Activated CD8-positive, alpha-beta T cell treated with anti-CD3 and anti-CD28 coated beads, Interleukin-2, amount 10 ng/mL, durations not matched to agents 7 days and 5 days (primary cell): ENCODE measurements around the gene ABHD11. TPM values are rescaled to one million over a fixed set of nuclear protein-coding genes. Genes with fewer than 3 reads are reported as not detected.
"Not testable (repeated sequence)": the region's sequence is repeated elsewhere in the genome, so short reads cannot be mapped to it uniquely, and the experiment has no call there.

Experiments used
- ATAC-seq: fragments of 150-1000 bp; cut with Tn5 transposase; one replicate; pipeline ENCODE4 v1.10.0; 2021; ENCODE audit warnings: moderate library complexity
- CTCF ChIA-PET: fragments of 350-600 bp; sonication (Branson Sonifier 250); formaldehyde crosslinking; loops from one replicate; lab custom pipeline; 2021; ENCODE audit warnings: antibody characterized with exemption; lab: Charles Lee
- POLR2A ChIA-PET: fragments of 350-600 bp; sonication (Branson Sonifier 250); formaldehyde crosslinking; loops from one replicate; lab custom pipeline; 2021; ENCODE audit warnings: antibody characterized with exemption; lab: Charles Lee
- DNase-seq: peaks from one replicate; pipeline ENCODE4 v3.0.0-alpha.2; 2020
- H3K27ac Mint-ChIP-seq: one replicate; pipeline ENCODE4 v1.8.0; 2021; ENCODE audit warnings: mild to moderate bottlenecking, mixed read lengths
- H3K27me3 Mint-ChIP-seq: one replicate; pipeline ENCODE4 v1.8.0; 2021; ENCODE audit warnings: low read depth, mixed read lengths
- H3K36me3 Mint-ChIP-seq: one replicate; pipeline ENCODE4 v1.8.0; 2021; ENCODE audit warnings: low read depth, mixed read lengths
- H3K4me1 Mint-ChIP-seq: one replicate; pipeline ENCODE4 v1.8.0; 2021; ENCODE audit warnings: low read depth, mixed read lengths
- H3K4me3 Mint-ChIP-seq: one replicate; pipeline ENCODE4 v1.8.0; 2021; ENCODE audit warnings: mild to moderate bottlenecking, mixed read lengths
- H3K9me3 Mint-ChIP-seq: one replicate; pipeline ENCODE4 v1.8.0; 2022; ENCODE audit warnings: mixed read lengths; ENCODE audit not compliant: insufficient read depth
- total RNA-seq, 2 experiments: library from RNA; stranded (reverse); gene quantifications; one replicate each; pipeline ENCODE4 v1.2.3, GENCODE V29; 2021

Gene ABHD11
- total RNA-seq, result 10 to 100 TPM; 20.7 to 20.9 TPM

- Mint-ChIP-seq H3K9me3 (no peaks in the 10 kb centered on the region), H3K36me3 (peaks cover 13% of the 10 kb centered on the region), H3K4me3 (peak within 1 kb of the TSS; percentile 94), H3K27me3 (no peaks in the 10 kb centered on the region), H3K4me1 (peaks cover 29% of the 10 kb centered on the region), H3K27ac (peak within 1 kb of the TSS; percentile 98)
- ChIA-PET CTCF (interaction anchor here (0.6 to 8.5 kb wide), 6 partner anchors 116 to 468 kb away, joined by 3 to 115 read pairs (median 4); no protein-coding TSS in a partner anchor), POLR2A (interaction anchor here (0.5 to 1.8 kb wide), 10 partner anchors 9 to 515 kb away, joined by 3 to 12 read pairs (median 4); partner anchors contain the start of genes BAZ1B, BCL7B, LIMK1 and METTL27)
- DNase-seq (peak; percentile 98), ATAC-seq (peak; percentile 82)
Measured at GRCh38 chr7:73738612-73739386, at the start of gene ABHD11. TSS of gene ABHD11 (minus strand) at chr7:73738802. CDS start at chr7:73738770, 32 bp downstream.

- H3K36me3 Mint-ChIP-seq, H3K27me3 Mint-ChIP-seq, POLR2A ChIA-PET, DNase-seq, H3K4me3 Mint-ChIP-seq, ATAC-seq, H3K9me3 Mint-ChIP-seq, CTCF ChIA-PET, H3K27ac Mint-ChIP-seq, H3K4me1 Mint-ChIP-seq: not testable (repeated sequence)
Measured at GRCh38 chr7:73787786-73788048, 49.1 kb upstream of the ABHD11 start.

GRCh38 chr7:73786588-73786987, 48.0 kb upstream of the ABHD11 start:
- Mint-ChIP-seq H3K27me3 (peaks cover 3% of the 10 kb centered on the region), H3K4me3 (no peak overlapping the region), H3K36me3 (no peaks in the 10 kb centered on the region), H3K4me1 (no peaks in the 10 kb centered on the region), H3K27ac (no peak overlapping the region), H3K9me3 (no peaks in the 10 kb centered on the region)
- ChIA-PET CTCF (no interaction called here), POLR2A (interaction anchor here (0.6 to 0.7 kb wide), 3 partner anchors 32 to 301 kb away, joined by 3 read pairs; no protein-coding TSS in a partner anchor)
- no peak for DNase-seq
- ATAC-seq, result no peak

- POLR2A ChIA-PET, result no interaction called here
- Mint-ChIP-seq H3K27me3 (peaks cover 3% of the 10 kb centered on the region), H3K9me3 (no peaks in the 10 kb centered on the region)
Measured at GRCh38 chr7:73779517-73779916, 40.9 kb upstream of the ABHD11 start.

GRCh38 chr7:73778801-73779389, 40.3 kb upstream of the ABHD11 start:
- ATAC-seq, result no peak
- H3K36me3 Mint-ChIP-seq, result peaks cover 3% of the 10 kb centered on the region
- CTCF ChIA-PET, result no interaction called here
- H3K4me1 Mint-ChIP-seq, result no peaks in the 10 kb centered on the region
- H3K27ac Mint-ChIP-seq, result no peak overlapping the region
- DNase-seq, result no peak
- no peak overlapping the region for H3K4me3 Mint-ChIP-seq
- peaks cover under 1% of the 10 kb centered on the region for H3K27me3 Mint-ChIP-seq
- H3K9me3 Mint-ChIP-seq, result no peaks in the 10 kb centered on the region
- POLR2A ChIA-PET, result no interaction called here

More at GRCh38 chr7:73779517-73779916, 40.9 kb upstream of the ABHD11 start:
- DNase-seq, result no peak
- ATAC-seq, result no peak
- no peaks in the 10 kb centered on the region for H3K4me1 Mint-ChIP-seq
- peaks cover 3% of the 10 kb centered on the region for H3K36me3 Mint-ChIP-seq
- no peak overlapping the region for H3K27ac Mint-ChIP-seq
- CTCF ChIA-PET, result no interaction called here
- no peak overlapping the region for H3K4me3 Mint-ChIP-seq

- CTCF ChIA-PET, result no interaction called here
- Mint-ChIP-seq H3K27me3 (peaks cover 15% of the 10 kb centered on the region), H3K27ac (no peak overlapping the region), H3K4me1 (peaks cover 3% of the 10 kb centered on the region), H3K9me3 (no peaks in the 10 kb centered on the region), H3K4me3 (no peak overlapping the region), H3K36me3 (no peaks in the 10 kb centered on the region)
- no peak for ATAC-seq
- POLR2A ChIA-PET, result no interaction called here
- no peak for DNase-seq
Measured at GRCh38 chr7:73774923-73775322, 36.3 kb upstream of the ABHD11 start.

- POLR2A ChIA-PET, result no interaction called here
- peaks cover 3% of the 10 kb centered on the region for H3K4me1 Mint-ChIP-seq
- no peaks in the 10 kb centered on the region for H3K36me3 Mint-ChIP-seq
- H3K4me3 Mint-ChIP-seq, result no peak overlapping the region
- H3K27me3 Mint-ChIP-seq, result peaks cover 25% of the 10 kb centered on the region
- CTCF ChIA-PET, result no interaction called here
- no peaks in the 10 kb centered on the region for H3K9me3 Mint-ChIP-seq
- ATAC-seq, result no peak
- DNase-seq, result no peak
- H3K27ac Mint-ChIP-seq, result no peak overlapping the region
Measured at GRCh38 chr7:73773700-73774517, 35.3 kb upstream of the ABHD11 start.

GRCh38 chr7:73770860-73771670, 32.5 kb upstream of the ABHD11 start:
- H3K36me3 Mint-ChIP-seq, result no peaks in the 10 kb centered on the region
- no peak overlapping the region for H3K27ac Mint-ChIP-seq
- peaks cover 44% of the 10 kb centered on the region for H3K27me3 Mint-ChIP-seq
- peaks cover 6% of the 10 kb centered on the region for H3K4me1 Mint-ChIP-seq
- H3K4me3 Mint-ChIP-seq, result no peak overlapping the region
- ChIA-PET POLR2A (no interaction called here), CTCF (no interaction called here)
- no peaks in the 10 kb centered on the region for H3K9me3 Mint-ChIP-seq
- ATAC-seq (no peak), DNase-seq (no peak)

- ChIA-PET CTCF (no interaction called here), POLR2A (no interaction called here)
- H3K27me3 Mint-ChIP-seq, result peaks cover 44% of the 10 kb centered on the region
- no peak within 1 kb of the TSS for H3K27ac Mint-ChIP-seq
- H3K36me3 Mint-ChIP-seq, result no peaks in the 10 kb centered on the region
- no peaks in the 10 kb centered on the region for H3K9me3 Mint-ChIP-seq
- H3K4me3 Mint-ChIP-seq, result no peak within 1 kb of the TSS
- DNase-seq, result no peak
- ATAC-seq, result peak; percentile 44
- H3K4me1 Mint-ChIP-seq, result peaks cover 6% of the 10 kb centered on the region
Measured at GRCh38 chr7:73770002-73770859, 31.6 kb upstream of the ABHD11 start, which contains the start of gene CLDN3. TSS of gene CLDN3 (minus strand) at chr7:73770270. CDS start at chr7:73770049, 221 bp downstream.

GRCh38 chr7:73769481-73770001, 30.9 kb upstream of the ABHD11 start:
- ATAC-seq, result no peak
- Mint-ChIP-seq H3K27me3 (peaks cover 44% of the 10 kb centered on the region), H3K9me3 (no peaks in the 10 kb centered on the region), H3K4me1 (peaks cover 6% of the 10 kb centered on the region), H3K4me3 (no peak overlapping the region), H3K27ac (no peak overlapping the region), H3K36me3 (no peaks in the 10 kb centered on the region)
- ChIA-PET CTCF (no interaction called here), POLR2A (no interaction called here)
- no peak for DNase-seq
